AG04449 (cell line): ENCODE results near the gene RBPJ.

Source experiments
- CTCF ChIA-PET: fragments of 350-600 bp; formaldehyde crosslinking; extraction: SDS; loops from one replicate; lab custom pipeline; 2021; ENCODE audit warnings: antibody characterized with exemption; lab: Yijun Ruan, JAX
- POLR2A ChIA-PET: fragments of 400-600, 350-600 bp; formaldehyde crosslinking; extraction: SDS; loops from one replicate; lab custom pipeline; 2020; ENCODE audit warnings: antibody characterized with exemption, inconsistent platforms; lab: Yijun Ruan, JAX
- DNase-seq: peaks from one replicate; pipeline ENCODE4 v3.0.0-alpha.2; 2010; ENCODE audit warnings: low read depth, low spot score
- H3K4me3 ChIP-seq: 2 replicates; pipeline ENCODE4 v1.5.1; 2011; ENCODE audit warnings: low read depth, mild to moderate bottlenecking, control low read depth, low read length
- CTCF ChIP-seq: IDR thresholded peaks from one replicate; pipeline ENCODE4 v1.5.1; 2011; ENCODE audit warnings: mild to moderate bottlenecking, moderate library complexity, low read length, control low read depth, inconsistent platforms; ENCODE audit not compliant: insufficient read depth; ENCODE audit errors: missing control alignments

The RBPJ gene

GRCh38 chr4:26404743-26405206 lies 84.0 kb downstream of the RBPJ start:
- no peak overlapping the region for H3K4me3 ChIP-seq
- CTCF ChIA-PET: interaction anchor here (1.7 to 12.0 kb wide), 4 partner anchors 12 to 416 kb away, joined by 6 to 211 read pairs (median 40); no protein-coding TSS in a partner anchor
- POLR2A ChIA-PET: no interaction called here
- TF ChIP-seq CTCF: no peak
- no peak for DNase-seq

GRCh38 chr4:26406346-26406975 lies 85.6 kb downstream of the RBPJ start:
- H3K4me3 ChIP-seq: no peak overlapping the region
- ChIA-PET CTCF (interaction anchor here (1.8 to 12.0 kb wide), 5 partner anchors 9 to 418 kb away, joined by 8 to 211 read pairs (median 27); no protein-coding TSS in a partner anchor), POLR2A (no interaction called here)
- no peak for TF ChIP-seq CTCF
- no peak for DNase-seq

- TF ChIP-seq CTCF: no peak
- no peak overlapping the region for H3K4me3 ChIP-seq
- ChIA-PET CTCF (interaction anchor here (1.6 to 12.0 kb wide), 7 partner anchors 10 to 419 kb away, joined by 3 to 211 read pairs (median 18); no protein-coding TSS in a partner anchor), POLR2A (no interaction called here)
- no peak for DNase-seq
Measured at GRCh38 chr4:26407476-26407875, 86.7 kb downstream of the RBPJ start.

- POLR2A ChIA-PET: interaction anchor here (1.1 kb wide), 1 partner anchor 80 kb away, joined by 3 read pairs; no protein-coding TSS in a partner anchor
- TF ChIP-seq CTCF: peak; percentile 30
- CTCF ChIA-PET: interaction anchor here (0.6 to 12.0 kb wide), 27 partner anchors 9 to 455 kb away, joined by 3 to 211 read pairs (median 5); no protein-coding TSS in a partner anchor
- H3K4me3 ChIP-seq: no peak overlapping the region
- no peak for DNase-seq
Measured at GRCh38 chr4:26410385-26411293, 89.8 kb downstream of the RBPJ start.

- no peak overlapping the region for H3K4me3 ChIP-seq
- no peak for TF ChIP-seq CTCF
- POLR2A ChIA-PET: no interaction called here
- no peak for DNase-seq
- CTCF ChIA-PET: interaction anchor here (0.7 to 12.0 kb wide), 10 partner anchors 21 to 487 kb away, joined by 3 to 211 read pairs (median 4); no protein-coding TSS in a partner anchor
Measured at GRCh38 chr4:26412381-26413372, 91.9 kb downstream of the RBPJ start.
